ENCODE results near the gene FAM89B. TPM values are rescaled to one million over a fixed set of nuclear protein-coding genes. Genes with fewer than 3 reads are reported as not detected.

The FAM89B gene
- total and polyA plus RNA-seq, 2 donors (not counting 1 experiment from before 2014, with no cell fraction given), result 17.5 to 18.2 TPM

DNA sequence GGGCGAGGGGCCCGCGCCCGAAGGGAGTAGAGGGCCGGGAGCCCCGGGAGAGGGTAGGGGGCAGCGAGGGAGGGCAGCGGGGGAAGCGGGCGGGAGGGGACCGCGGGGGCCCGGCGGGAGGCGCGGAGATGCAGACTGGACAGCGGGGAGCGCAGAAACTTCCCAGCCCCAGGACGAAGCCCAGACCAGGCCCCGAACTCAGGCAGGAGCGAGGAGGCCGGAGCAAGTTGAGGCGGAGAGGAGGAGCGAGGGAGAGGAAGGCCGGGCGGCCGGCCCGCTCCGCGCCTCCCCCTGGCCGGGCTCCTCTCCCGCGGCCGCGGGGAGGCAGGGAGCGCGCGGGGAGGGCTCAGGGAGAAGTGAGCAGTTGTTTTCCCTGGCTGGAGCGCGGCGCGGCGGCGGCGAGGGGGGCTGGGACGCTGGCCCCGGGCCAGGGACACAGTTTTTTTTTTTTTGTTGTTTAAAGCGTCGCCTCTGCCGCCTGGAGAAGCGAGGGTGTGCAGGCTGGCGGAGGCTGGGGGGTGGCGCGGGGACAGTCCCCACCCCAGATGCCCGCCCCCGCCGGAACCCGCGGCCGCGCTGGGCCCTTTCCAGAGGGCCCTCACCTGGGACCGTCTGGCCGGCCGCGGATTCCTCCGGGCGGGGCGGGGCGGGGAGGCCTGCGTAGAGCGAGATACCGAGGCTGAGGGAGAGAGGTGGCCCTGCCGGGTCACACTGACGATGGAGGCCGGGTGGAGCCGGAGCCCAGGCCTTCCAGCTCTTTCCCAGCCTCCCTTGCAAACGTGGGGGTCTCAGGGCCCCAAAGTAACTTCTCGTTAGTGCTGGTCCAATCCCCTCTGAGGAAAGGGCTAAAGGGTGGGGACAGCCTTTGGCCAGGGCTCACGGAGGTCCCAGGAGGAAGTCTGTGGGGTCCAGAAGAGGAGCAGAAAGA, 14.1 kb upstream of the FAM89B start, which contains the start of gene LTBP3:
LTBP3 (minus strand) TSS at position 358 of the 928 bp plus-strand sequence. CDS start 400 bp downstream, outside the sequence.
- Histone ChIP-seq H2AFZ (ENCODE audit: low read length) (no peak within 1 kb of the TSS), H3K4me2 (ENCODE audit: extremely low read depth, insufficient read depth, low read length) (peak within 1 kb of the TSS; percentile 89), H4K20me1 (ENCODE audit: control insufficient read depth, extremely low read depth, insufficient read depth, low read length) (no peaks in the 10 kb centered on the region), H3K9me3 (ENCODE audit: control insufficient read depth, insufficient read depth, low read depth, low read length) (no peaks in the 10 kb centered on the region), H3K27me3 (ENCODE audit: control insufficient read depth, insufficient read depth, low read length) (no peaks in the 10 kb centered on the region), H3K79me2 (ENCODE audit: control insufficient read depth, insufficient read depth, low read length) (peaks cover 15% of the 10 kb centered on the region), H3K36me3 (ENCODE audit: control insufficient read depth, insufficient read depth, low read length) (no peaks in the 10 kb centered on the region), H3K9ac (ENCODE audit: insufficient read depth, low read length) (peak within 1 kb of the TSS; percentile 74), H3K4me1 (ENCODE audit: control insufficient read depth, extremely low read depth, insufficient read depth, low read length) (peaks cover 45% of the 10 kb centered on the region), H3K4me3 (replicated peaks in 1 of 4; ENCODE audit: control extremely low read depth in 1 of 4, insufficient read depth in 1 of 4, low read depth in 3 of 4, low read length in 4 of 4) (peak within 1 kb of the TSS; percentile 67 to 80 (median 73)), H3K27ac (ENCODE audit: insufficient read depth, low read length) (peak within 1 kb of the TSS; percentile 68)
- DNase-seq (ENCODE audit: low read depth in 2 of 2), result peak; percentile 78 to 82
- TF ChIP-seq EZH2 (IDR thresholded peaks at IDR 0.05; ENCODE audit: low read length, missing control alignments), result no peak
- TF ChIP-seq, protein P1, sequence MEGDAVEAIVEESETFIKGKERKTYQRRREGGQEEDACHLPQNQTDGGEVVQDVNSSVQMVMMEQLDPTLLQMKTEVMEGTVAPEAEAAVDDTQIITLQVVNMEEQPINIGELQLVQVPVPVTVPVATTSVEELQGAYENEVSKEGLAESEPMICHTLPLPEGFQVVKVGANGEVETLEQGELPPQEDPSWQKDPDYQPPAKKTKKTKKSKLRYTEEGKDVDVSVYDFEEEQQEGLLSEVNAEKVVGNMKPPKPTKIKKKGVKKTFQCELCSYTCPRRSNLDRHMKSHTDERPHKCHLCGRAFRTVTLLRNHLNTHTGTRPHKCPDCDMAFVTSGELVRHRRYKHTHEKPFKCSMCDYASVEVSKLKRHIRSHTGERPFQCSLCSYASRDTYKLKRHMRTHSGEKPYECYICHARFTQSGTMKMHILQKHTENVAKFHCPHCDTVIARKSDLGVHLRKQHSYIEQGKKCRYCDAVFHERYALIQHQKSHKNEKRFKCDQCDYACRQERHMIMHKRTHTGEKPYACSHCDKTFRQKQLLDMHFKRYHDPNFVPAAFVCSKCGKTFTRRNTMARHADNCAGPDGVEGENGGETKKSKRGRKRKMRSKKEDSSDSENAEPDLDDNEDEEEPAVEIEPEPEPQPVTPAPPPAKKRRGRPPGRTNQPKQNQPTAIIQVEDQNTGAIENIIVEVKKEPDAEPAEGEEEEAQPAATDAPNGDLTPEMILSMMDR (conservative IDR thresholded peaks at IDR 0.05 in 1 of 2, IDR thresholded peaks at IDR 0.05 in 1 of 2; ENCODE audit: low read depth in 1 of 2, low read length in 2 of 2), result no peak

DNA sequence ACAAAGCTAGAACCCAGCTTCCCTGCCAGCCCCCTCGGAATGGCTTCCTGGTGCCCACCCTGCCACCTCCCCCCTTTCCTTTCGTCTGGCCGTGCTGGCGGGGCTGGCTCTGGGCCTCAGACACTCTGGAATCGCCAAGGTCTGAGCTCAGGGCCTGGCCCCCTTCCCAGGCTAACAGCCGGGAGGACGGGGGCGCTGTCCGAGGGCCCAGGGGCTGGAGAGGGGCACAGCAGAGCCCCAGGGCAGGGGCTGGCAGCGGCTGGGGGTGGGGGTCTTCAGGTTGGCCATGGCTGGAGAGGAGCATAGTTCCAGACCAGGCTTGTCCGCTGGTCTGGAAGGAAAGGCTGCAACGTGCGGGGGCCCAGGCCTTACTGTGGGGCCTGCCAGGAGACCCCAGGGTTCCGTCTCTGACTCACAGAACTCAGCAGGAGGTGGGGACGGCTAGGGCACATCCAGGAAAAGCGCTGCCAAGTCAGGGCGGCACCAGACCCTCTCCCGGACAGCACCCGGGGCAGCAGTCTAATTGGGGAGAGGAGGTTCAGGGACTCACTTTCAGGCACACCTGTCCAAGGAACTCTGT, 13.3 kb upstream of the FAM89B start:
- Histone ChIP-seq H2AFZ (ENCODE audit: low read length) (no peak overlapping the region), H3K4me3 (replicated peaks in 1 of 4; ENCODE audit: control extremely low read depth in 1 of 4, insufficient read depth in 1 of 4, low read depth in 3 of 4, low read length in 4 of 4) (peak overlapping the region in 1 of 4 experiments; percentile 74), H3K27me3 (ENCODE audit: control insufficient read depth, insufficient read depth, low read length) (no peaks in the 10 kb centered on the region), H3K79me2 (ENCODE audit: control insufficient read depth, insufficient read depth, low read length) (peaks cover 15% of the 10 kb centered on the region), H3K9me3 (ENCODE audit: control insufficient read depth, insufficient read depth, low read depth, low read length) (no peaks in the 10 kb centered on the region), H3K9ac (ENCODE audit: insufficient read depth, low read length) (no peak overlapping the region), H4K20me1 (ENCODE audit: control insufficient read depth, extremely low read depth, insufficient read depth, low read length) (no peaks in the 10 kb centered on the region), H3K27ac (ENCODE audit: insufficient read depth, low read length) (peak overlapping the region; percentile 56), H3K36me3 (ENCODE audit: control insufficient read depth, insufficient read depth, low read length) (no peaks in the 10 kb centered on the region), H3K4me1 (ENCODE audit: control insufficient read depth, extremely low read depth, insufficient read depth, low read length) (peaks cover 45% of the 10 kb centered on the region), H3K4me2 (ENCODE audit: extremely low read depth, insufficient read depth, low read length) (peak overlapping the region; percentile 54)
- TF ChIP-seq, protein P1 (conservative IDR thresholded peaks at IDR 0.05 in 1 of 2, IDR thresholded peaks at IDR 0.05 in 1 of 2; ENCODE audit: low read depth in 1 of 2, low read length in 2 of 2), result no peak
- TF ChIP-seq EZH2 (IDR thresholded peaks at IDR 0.05; ENCODE audit: low read length, missing control alignments), result no peak
- peak; percentile 49 to 73 for DNase-seq (ENCODE audit: low read depth in 2 of 2)

DNA sequence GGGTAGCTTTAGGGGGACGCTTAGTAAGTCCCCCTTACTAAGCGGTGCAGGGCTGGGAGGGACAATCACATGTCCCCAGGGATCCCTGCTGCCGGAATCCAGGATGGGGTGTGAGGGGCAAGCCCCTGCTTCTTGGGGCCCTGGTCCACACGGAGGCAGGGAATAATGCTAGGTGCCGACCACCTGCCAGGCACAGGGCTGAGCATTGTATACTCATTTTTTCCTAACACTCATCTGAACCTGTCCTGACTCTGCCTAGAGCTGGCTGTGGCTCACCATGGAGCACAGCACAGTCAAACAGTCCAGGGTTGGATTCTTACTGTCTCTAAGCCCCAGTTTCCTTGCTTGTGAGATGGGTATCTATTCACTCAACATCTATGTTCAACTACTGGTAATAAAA, 12.8 kb upstream of the FAM89B start:
- H3K4me1 ChIP-seq (ENCODE audit: control insufficient read depth, extremely low read depth, insufficient read depth, low read length), result peaks cover 43% of the 10 kb centered on the region
- H3K79me2 ChIP-seq (ENCODE audit: control insufficient read depth, insufficient read depth, low read length), result peaks cover 14% of the 10 kb centered on the region
- H4K20me1 ChIP-seq (ENCODE audit: control insufficient read depth, extremely low read depth, insufficient read depth, low read length), result no peaks in the 10 kb centered on the region
- DNase-seq (ENCODE audit: low read depth in 2 of 2), result no peak
- no peaks in the 10 kb centered on the region for H3K36me3 ChIP-seq (ENCODE audit: control insufficient read depth, insufficient read depth, low read length)
- no peaks in the 10 kb centered on the region for H3K9me3 ChIP-seq (ENCODE audit: control insufficient read depth, insufficient read depth, low read depth, low read length)
- peak overlapping the region; percentile 56 for H3K27ac ChIP-seq (ENCODE audit: insufficient read depth, low read length)
- no peak for TF ChIP-seq EZH2 (IDR thresholded peaks at IDR 0.05; ENCODE audit: low read length, missing control alignments)
- TF ChIP-seq, protein P1 (conservative IDR thresholded peaks at IDR 0.05 in 1 of 2, IDR thresholded peaks at IDR 0.05 in 1 of 2; ENCODE audit: low read depth in 1 of 2, low read length in 2 of 2), result no peak
- no peak overlapping the region for H2AFZ ChIP-seq (ENCODE audit: low read length)
- no peaks in the 10 kb centered on the region for H3K27me3 ChIP-seq (ENCODE audit: control insufficient read depth, insufficient read depth, low read length)
- H3K4me3 ChIP-seq (replicated peaks in 1 of 4; ENCODE audit: control extremely low read depth in 1 of 4, insufficient read depth in 1 of 4, low read depth in 3 of 4, low read length in 4 of 4), result no peak overlapping the region
- no peak overlapping the region for H3K9ac ChIP-seq (ENCODE audit: insufficient read depth, low read length)
- H3K4me2 ChIP-seq (ENCODE audit: extremely low read depth, insufficient read depth, low read length), result no peak overlapping the region

Measured in fibroblast of lung (primary cell).